ENCODE measurements around the gene HNMT.
"Not testable (repeated sequence)": the region's sequence is repeated elsewhere in the genome, so short reads cannot be mapped to it uniquely, and the experiment has no call there.

HNMT gene

GRCh38 chr2:137947032-137947727 is 17.1 kb upstream of the HNMT start:
- no peak for DNase-seq

- DNase-seq, result peak; percentile 43
Measured at GRCh38 chr2:137947728-137948336, 16.4 kb upstream of the HNMT start.

GRCh38 chr2:137948894-137949293 is 15.4 kb upstream of the HNMT start:
- DNase-seq, result no peak

- DNase-seq, result no peak
Measured at GRCh38 chr2:137950238-137950637, 14.0 kb upstream of the HNMT start.

GRCh38 chr2:137951586-137951985 is 12.7 kb upstream of the HNMT start:
- DNase-seq, result peak; percentile 45

- DNase-seq, result peak; percentile 42
Measured at GRCh38 chr2:137952586-137953129, 11.6 kb upstream of the HNMT start.

GRCh38 chr2:137955536-137955935 is 8.7 kb upstream of the HNMT start:
- no peak for DNase-seq

- peak; percentile 74 for DNase-seq
Measured at GRCh38 chr2:137957033-137957432, 7.2 kb upstream of the HNMT start.

GRCh38 chr2:137959166-137959565 is 5.1 kb upstream of the HNMT start:
- no peak for DNase-seq

GRCh38 chr2:137960223-137960622 is 4.0 kb upstream of the HNMT start:
- no peak for DNase-seq

GRCh38 chr2:137961602-137962001 is 2.7 kb upstream of the HNMT start:
- DNase-seq, result no peak

GRCh38 chr2:137963535-137964065 is 673 bp upstream of the HNMT start:
- DNase-seq, result no peak

- peak; percentile 29 for DNase-seq
Measured at GRCh38 chr2:137964859-137965459, 686 bp downstream of the HNMT start.

- no peak for DNase-seq
Measured at GRCh38 chr2:137966043-137966442, 1.8 kb downstream of the HNMT start.

GRCh38 chr2:137967042-137967441 is 2.8 kb downstream of the HNMT start:
- no peak for DNase-seq

GRCh38 chr2:137968477-137969417 is 4.5 kb downstream of the HNMT start:
- no peak for DNase-seq

- peak; percentile 87 for DNase-seq
Measured at GRCh38 chr2:137969418-137969765, 5.1 kb downstream of the HNMT start.

GRCh38 chr2:137969876-137970275 is 5.6 kb downstream of the HNMT start:
- DNase-seq, result no peak

- DNase-seq, result not testable (repeated sequence)
Measured at GRCh38 chr2:137971259-137971658, 7.0 kb downstream of the HNMT start.

GRCh38 chr2:137973280-137973679 is 9.0 kb downstream of the HNMT start:
- DNase-seq, result no peak

- no peak for DNase-seq
Measured at GRCh38 chr2:137975280-137976271, 11.3 kb downstream of the HNMT start.

Data from NCI-H226 (cell line).